HuH-7.5 (cell line): ENCODE results near the gene TFEB.

ENCODE experiments used
- DNase-seq: peaks from one replicate; pipeline ENCODE4 v3.0.0; 2011; ENCODE audit warnings: low spot score

The TFEB gene

GRCh38 chr6:41763470-41763869, 28.1 kb upstream of the TFEB start:
- no peak for DNase-seq

DNA sequence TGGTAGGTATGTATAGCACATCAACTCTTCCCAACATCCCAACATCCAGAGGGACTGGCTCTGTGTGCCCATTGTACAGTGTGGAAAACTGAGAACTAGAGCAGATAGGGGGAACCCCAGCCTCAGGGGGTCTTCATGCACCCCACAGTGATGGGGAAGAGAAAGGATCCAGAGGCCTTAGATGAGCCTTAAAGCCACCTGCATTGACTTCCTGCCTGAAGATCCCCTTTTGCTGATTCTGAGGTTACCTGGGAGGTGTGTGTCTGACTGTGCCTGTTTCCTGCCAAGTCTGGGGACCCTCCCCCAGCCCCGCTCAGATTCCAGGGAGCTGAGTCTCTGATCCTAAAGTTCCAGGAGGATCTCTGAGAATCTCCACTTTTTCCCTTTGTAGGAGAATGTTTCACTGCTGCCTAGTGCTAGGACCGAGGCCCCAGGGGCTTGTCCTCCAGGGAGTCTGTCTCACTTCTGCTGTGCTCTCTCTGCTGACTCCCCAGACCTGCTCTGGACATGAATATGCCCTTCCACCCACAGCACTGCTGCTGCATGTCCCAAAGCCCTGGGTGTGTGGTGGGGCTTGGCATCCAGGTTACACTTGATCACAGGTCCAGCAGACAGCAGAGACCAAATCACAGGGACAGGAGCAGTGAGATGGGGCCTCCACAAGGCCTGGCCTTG, 24.6 kb upstream of the TFEB start:
- DNase-seq: no peak

DNA sequence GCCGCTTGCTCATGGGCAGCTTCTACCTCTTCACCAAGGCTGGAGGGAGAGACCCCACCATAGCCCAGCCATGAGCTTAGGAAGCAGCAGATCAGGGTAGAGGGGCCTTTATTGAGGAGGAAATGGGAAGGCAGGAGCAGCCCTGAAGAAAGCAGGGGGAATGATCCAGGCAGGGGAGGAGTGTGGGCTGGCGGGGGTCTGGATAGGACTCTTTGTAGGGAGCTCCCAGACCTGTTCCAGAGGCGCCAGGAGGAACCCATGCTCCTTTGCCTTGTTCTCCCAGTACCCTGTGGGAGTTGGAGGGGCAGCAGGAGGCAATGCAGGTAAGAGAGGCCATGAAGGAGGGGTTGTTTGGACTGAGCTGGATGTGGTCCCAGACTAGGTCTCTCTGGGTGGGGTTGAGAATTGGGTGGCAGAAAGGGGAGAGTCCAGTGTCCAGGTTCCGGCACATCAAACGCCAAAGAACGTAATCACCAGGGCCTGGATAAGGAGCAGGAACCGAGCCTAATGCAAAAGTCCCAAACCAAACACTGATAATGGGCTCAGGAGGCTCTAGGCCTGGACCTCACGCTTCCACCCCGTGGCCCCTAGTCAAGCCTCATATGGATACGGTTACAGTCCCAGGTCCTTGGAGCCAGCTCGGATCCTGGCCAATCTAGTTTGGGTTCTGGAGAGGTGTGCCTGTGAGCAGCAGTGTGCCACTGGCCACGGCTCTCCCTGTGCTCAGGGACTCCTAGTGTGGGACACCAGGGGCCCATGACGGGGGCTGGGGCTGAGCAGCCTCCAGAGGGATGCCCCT, 23.9 kb upstream of the TFEB start:
- DNase-seq: no peak

- no peak for DNase-seq
Observed at GRCh38 chr6:41758641-41759035, 23.2 kb upstream of the TFEB start.

- DNase-seq: no peak
Observed at GRCh38 chr6:41757931-41758640, 22.7 kb upstream of the TFEB start.

DNA sequence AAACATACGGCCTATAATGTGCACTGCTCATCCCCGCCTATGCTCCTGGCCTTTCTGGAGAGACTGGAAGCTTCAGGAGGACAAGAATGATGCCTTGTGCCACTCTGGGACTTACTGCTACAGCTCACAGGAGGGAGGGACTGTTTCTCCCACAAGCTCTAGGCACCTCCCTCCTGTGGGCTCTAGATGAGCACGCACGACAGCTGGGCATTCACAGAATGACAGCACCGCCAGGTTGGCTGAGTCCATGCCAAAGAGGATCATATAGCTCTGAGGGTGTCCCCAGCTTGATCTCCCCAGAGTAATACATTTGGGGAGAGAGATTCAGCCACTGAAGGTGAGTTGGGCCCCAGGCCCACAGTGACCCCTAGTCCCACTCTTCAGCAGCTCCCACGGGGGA, 21.9 kb upstream of the TFEB start:
- no peak for DNase-seq

DNA sequence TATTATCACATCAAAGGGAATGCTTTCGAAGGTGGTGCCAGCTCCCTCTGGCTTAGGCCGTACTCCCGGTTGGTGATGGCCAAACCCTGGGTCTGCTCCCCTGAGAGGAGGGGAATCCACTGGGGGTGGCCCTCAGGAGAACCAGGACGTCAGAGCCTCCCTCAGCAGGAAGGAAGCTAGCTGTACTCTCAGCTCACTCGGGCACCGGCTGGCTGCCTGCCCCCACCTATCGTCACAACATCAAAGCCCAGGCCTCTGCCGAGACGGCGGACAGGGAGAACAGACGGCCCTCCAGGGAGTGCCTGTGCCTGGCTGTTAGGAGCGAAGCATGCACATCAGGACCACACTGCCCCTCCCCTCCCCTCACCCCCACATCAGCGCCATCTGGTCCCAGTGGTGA, 20.9 kb upstream of the TFEB start:
- no peak for DNase-seq

- no peak for DNase-seq
Observed at GRCh38 chr6:41755895-41756294, 20.5 kb upstream of the TFEB start.

- DNase-seq: no peak
Observed at GRCh38 chr6:41750374-41750773, 15.0 kb upstream of the TFEB start.

DNA sequence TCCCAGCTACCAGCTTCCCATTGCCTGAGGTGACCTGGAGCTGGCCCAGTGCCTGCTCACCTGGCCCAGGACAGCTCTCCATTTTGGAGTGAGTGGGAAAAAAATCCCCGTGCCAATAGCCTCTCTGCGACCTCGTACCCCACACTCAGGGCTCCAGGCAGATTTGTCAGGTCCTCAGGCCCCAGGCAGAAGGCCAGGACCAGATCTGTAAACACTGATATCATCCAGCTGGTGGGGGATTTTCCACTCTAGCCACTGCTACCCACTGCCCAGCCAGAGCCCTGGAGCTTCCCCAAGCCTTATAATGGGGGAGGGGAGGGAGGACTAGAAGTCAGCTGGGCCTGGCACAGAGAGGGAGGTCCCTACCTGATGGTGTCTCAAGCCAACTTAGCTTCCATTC, 13.1 kb upstream of the TFEB start:
- DNase-seq: no peak

DNA sequence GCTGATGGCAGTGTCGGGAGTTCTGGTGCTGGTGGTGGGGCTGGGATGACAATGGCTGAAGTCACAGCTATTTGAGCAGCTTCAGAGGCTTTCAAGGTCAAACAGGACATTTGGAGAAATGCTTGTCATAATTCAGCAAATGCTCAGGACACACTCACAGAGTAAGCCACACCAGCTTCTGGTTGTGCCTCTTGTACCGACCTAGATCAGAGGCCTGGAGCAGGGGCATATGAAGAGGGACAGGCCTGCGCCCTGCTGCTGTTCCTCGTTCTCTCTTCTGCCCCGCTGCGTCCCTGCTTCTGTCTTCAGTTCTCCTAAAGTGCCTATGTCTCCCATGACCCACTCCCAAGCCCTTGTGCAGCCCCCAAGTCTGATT, 12.7 kb upstream of the TFEB start:
- DNase-seq: no peak

DNA sequence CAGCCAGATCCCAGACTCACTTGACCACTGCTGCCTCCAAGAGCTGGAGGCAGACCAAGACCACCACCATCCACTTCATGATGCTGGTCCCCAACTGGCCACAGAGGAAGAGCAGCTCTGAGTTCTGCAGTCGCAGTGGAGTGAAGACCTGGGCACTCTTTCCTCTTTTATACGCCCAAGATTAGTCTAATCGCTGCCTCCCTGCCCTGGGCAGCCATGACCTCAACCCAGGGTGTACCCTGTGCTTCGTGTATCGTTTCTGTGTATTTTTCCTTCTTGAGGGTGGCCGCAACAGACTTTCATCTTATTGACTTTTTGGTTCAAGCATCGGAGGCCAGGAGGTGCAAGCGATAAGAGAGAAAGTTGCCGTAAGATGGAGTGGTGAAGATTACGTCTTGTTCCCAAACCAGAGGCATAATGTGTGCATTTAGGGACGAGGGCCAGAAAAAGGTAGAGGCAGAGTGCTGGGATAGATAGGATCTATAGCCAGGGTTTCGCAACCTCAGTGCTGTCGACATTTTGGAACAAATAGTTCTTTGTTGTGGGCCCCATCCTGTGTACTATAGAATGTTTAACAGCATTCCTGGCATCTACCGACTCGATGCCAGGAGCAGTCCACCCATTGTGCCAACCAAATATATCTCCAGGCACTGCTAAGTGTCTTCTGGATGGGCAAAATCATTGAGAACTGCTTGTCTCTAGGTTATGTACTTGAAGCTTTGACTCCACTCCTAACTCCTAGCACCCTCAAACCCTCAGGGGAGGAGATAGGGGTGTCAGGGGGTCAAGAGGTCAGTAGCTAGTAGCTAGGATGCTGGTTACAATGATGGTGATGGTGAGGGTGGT, 12.1 kb upstream of the TFEB start, which contains the start of gene PGC:
TSS of gene PGC (minus strand) at position 142 of the 846 bp plus-strand sequence. CDS start at position 79, 63 bp downstream.
- DNase-seq: no peak

- DNase-seq: no peak
Observed at GRCh38 chr6:41746107-41746506, 10.7 kb upstream of the TFEB start.

GRCh38 chr6:41744236-41744787, 8.9 kb upstream of the TFEB start:
- DNase-seq: no peak

GRCh38 chr6:41743406-41744235, 8.2 kb upstream of the TFEB start:
- DNase-seq: no peak

DNA sequence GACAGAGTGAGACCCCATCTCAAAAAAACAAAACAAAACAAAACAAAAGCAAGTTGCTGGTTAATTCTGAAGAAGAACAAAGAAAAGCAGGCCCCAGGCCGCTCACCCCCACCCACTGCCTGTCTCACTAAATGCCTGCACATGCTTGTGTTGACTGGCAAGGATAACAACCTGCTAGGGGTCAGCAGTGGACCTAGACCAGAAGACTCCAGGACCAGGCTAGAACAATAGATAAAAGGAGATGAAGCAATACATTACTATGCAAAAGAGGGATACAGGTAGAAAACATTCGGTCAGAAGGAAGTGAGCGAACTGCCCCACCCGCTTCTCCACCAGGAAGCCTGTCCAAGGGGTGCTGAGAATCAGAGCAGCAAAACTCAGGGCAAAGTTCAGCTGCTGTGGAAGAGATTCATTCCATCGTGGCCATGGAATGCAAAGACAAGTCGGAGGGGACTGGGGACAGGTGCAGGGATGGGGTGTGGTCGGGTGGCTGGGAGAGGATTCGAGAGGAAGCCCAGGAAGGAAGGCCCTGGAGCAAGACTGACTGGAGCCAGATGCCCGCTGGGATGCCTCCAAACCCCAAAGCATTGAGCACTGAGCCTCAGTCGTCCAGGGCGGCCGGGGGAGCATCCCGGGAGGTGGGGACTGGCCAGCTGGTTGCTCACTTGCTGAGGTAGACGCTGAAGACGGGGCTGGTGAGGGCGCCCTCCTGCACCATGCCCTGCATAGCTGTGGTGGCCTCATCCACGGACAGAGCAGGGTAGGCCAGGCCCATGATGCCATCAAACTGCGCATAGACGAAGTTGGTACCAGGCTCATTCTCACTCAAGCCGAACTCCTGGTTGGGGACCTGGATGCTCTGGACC, 6.5 kb upstream of the TFEB start:
- DNase-seq: no peak

DNA sequence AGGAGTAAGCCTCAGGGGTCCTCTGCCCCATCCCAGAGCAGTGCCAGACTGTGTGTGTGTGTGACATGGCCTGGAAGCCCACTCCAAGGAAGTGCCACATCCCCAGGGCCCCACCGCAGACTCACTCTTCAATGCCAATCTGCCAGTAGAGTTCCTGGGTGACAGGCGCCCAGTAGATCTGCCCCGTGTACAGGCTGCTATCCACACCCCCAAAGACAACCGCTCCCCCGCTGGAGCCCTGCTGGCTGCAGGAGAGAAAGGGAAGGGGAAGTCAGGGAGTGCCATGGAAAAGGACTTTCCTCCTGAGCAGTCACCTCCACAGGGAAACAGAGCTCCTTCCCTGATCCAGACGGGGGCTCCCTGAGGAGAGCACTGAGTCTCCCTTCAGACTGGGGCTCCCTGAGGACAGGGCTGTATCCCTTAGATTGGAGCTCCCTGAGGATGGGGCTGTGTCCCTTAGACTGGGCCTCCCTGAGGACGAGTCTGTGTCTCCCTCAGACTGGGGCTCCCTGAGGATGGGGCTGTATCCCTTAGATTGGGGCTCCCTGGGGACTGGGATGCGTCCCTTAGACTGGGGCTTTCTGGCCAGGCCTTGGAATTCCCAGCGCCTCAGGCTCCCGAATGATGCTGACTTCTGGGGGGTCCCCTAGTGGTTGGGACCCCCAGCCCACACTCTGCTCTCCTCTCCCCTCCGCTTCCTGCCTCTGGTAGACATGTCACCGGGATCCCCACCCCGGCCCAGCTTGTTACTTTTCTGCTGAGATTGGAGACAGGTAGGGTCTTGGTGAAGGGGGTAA, 5.2 kb upstream of the TFEB start:
- no peak for DNase-seq

- no peak for DNase-seq
Observed at GRCh38 chr6:41739041-41739440, 3.6 kb upstream of the TFEB start.

DNA sequence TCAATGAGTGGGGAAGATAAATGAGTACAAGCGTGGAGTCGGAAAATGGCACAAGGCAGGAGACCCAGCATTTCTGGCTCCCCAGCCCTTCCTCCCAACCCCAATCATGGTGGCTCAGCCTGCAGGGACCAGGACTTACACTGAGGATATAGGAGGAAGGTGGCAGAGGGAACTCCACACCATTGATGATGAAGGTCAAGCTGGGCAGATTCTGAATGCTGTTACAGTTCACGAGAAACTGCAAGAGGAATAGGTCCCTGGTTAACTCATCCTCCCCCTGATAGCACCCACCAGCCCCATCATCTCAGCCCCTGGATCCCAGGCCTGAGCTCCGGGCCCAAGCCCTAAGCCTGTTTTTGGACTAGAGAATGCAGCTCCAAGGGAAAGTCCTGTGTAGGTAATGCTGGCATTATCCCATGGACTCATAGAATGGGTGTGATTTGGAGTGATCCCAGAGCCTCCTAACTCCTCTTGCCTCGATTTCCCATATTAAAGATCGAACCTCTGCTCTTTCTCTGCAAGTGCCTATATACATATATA, 2.3 kb upstream of the TFEB start:
- no peak for DNase-seq
